Esophagus muscularis mucosa (tissue), 3 donors: ENCODE measurements around the gene NEDD9.

ENCODE experiments used
- CTCF ChIP-seq, 3 experiments: fragments of 200-600 bp in 2 of 3; fragments of 450-650 bp in 1 of 3; sonication (generic) in 2 of 3; IDR thresholded peaks; one replicate each; pipeline ENCODE4 v1.5.1; 2017 to 2019; ENCODE audit warnings: antibody characterized with exemption in 3 of 3, mild to moderate bottlenecking in 2 of 3, moderate library complexity in 1 of 3
- POLR2A ChIP-seq: fragments of 450-650 bp; IDR thresholded peaks from one replicate; pipeline ENCODE4 v1.6.1; 2017; ENCODE audit warnings: antibody characterized with exemption, moderate library complexity, mild to moderate bottlenecking, low read depth

GRCh38 chr6:11264100-11264499, 31.6 kb upstream of the NEDD9 start:
- no peak for TF ChIP-seq CTCF (IDR thresholded peaks at IDR 0.05)
- no peak for TF ChIP-seq POLR2A
